ENCODE measurements around the gene ROCK2.

Gene ROCK2

DNA sequence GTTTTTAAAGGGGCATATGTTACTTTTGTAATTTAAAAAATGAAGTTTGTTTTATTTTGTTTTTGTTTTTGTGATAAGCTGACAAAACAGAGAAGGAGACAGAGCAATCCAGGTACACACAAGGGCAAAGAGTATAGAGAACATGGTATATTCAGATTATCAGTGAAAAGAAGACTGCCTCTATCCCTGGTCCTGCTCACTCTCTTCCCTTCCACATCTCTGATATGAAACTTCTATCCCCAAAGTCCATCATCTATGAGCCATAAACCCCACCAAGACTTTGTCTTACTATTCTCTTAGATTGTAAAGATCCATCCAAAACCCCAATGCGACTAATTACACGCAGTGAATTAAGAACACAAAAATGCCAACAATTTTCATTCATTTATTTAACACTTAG lies 16.6 kb downstream of the ROCK2 start:
- H3K27ac ChIP-seq: no peak overlapping the region
- CTCF ChIA-PET: interaction anchor here (0.6 to 0.7 kb wide), 2 partner anchors 13 to 196 kb away, joined by 3 to 4 read pairs; no protein-coding TSS in a partner anchor
- TF ChIP-seq, protein P1, sequence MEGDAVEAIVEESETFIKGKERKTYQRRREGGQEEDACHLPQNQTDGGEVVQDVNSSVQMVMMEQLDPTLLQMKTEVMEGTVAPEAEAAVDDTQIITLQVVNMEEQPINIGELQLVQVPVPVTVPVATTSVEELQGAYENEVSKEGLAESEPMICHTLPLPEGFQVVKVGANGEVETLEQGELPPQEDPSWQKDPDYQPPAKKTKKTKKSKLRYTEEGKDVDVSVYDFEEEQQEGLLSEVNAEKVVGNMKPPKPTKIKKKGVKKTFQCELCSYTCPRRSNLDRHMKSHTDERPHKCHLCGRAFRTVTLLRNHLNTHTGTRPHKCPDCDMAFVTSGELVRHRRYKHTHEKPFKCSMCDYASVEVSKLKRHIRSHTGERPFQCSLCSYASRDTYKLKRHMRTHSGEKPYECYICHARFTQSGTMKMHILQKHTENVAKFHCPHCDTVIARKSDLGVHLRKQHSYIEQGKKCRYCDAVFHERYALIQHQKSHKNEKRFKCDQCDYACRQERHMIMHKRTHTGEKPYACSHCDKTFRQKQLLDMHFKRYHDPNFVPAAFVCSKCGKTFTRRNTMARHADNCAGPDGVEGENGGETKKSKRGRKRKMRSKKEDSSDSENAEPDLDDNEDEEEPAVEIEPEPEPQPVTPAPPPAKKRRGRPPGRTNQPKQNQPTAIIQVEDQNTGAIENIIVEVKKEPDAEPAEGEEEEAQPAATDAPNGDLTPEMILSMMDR (conservative IDR thresholded peaks at IDR 0.05; ENCODE audit: low read depth): no peak
- POLR2A ChIA-PET (ENCODE audit: low non-redundant PET): no interaction called here
- no peak for DNase-seq (ENCODE audit: low spot score)

DNA sequence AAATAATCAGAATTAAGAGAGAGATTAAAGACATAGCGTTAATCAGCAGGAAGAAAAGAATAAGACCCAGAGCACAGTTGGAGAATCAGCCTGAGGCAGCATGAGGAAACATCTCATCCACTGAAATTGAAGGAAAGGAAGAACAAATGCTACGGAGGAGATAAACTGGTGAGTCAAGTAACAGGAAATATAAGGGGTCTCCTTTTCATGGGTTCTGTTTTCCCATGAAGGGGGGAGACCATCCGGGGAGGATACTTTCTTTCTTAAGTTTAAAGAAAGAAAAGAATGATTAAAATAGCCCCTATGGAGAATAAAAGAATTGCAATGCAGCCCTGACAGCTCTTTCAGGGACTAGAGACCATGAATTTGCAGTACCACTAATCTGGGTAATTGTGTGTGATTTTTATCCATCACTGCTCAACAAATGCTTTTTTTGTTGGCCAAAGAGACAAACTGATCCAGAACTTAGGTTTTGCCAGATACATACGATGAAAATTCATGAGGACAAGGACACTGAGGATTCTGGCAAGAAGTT lies 17.7 kb downstream of the ROCK2 start:
- DNase-seq (ENCODE audit: low spot score): no peak
- TF ChIP-seq, protein P1 (conservative IDR thresholded peaks at IDR 0.05; ENCODE audit: low read depth): no peak
- ChIA-PET POLR2A (ENCODE audit: low non-redundant PET) (no interaction called here), CTCF (no interaction called here)
- no peak overlapping the region for H3K27ac ChIP-seq

DNA sequence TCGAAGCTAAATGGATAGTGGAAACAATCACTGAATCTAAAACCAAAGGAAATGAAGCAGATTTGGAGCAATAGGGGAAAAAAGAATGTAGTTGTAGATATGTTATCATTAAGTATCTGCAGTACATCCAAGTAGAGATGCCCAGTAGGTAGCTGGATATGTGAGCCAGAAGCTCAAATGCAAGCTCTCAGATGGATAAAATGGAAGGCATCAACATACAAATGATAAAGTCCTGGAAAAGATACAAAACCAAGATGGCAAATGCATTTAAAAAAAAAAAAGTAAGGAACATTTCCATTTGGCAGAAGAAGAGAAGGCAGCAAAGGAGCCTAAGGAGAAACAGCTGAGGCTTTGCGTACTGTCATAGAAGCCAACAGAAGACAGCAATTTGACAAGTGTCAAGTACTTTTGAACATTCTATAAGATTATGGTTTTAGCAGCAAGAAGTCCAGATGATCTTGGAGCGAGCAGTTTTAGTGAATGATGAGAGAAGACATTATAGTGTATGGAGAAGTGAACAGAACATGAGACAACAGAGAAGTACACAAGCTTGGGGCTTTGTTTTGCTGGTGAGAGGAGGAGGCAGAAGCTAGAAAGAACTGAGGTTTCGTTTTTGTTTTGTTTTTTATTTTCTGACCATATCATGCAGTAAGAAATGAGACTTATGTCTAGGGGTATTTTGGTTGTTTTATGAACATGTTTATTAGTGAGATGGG lies 18.3 kb downstream of the ROCK2 start:
- no peak overlapping the region for H3K27ac ChIP-seq
- DNase-seq (ENCODE audit: low spot score): no peak
- ChIA-PET CTCF (interaction anchor here (0.6 kb wide), 1 partner anchor 63 kb away, joined by 4 read pairs; no protein-coding TSS in a partner anchor), POLR2A (ENCODE audit: low non-redundant PET) (no interaction called here)
- TF ChIP-seq, protein P1 (conservative IDR thresholded peaks at IDR 0.05; ENCODE audit: low read depth): no peak

DNA sequence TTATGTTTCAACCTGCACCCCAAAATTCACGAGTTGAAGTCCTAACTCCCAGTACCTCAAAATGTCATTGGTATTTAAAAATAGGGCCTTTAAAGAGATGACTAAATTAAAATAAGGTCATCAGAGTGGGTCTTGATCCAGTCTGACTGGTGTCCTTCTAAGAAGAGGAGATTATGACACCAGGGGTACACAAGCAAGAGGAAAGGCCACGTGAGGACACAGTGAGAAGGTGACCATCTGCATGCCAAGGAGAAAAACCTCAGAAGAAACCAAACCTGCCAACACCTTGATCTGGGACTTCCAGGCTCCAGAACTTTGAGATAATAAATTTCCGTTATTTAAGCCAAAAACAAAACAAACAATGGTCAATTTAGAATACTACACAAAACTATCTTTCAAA lies 22.6 kb downstream of the ROCK2 start:
- H3K27ac ChIP-seq: no peak overlapping the region
- TF ChIP-seq, protein P1 (conservative IDR thresholded peaks at IDR 0.05; ENCODE audit: low read depth): no peak
- DNase-seq (ENCODE audit: low spot score): no peak
- ChIA-PET CTCF (interaction anchor here (1.0 kb wide), 1 partner anchor 63 kb away, joined by 3 read pairs; no protein-coding TSS in a partner anchor), POLR2A (ENCODE audit: low non-redundant PET) (no interaction called here)

DNA sequence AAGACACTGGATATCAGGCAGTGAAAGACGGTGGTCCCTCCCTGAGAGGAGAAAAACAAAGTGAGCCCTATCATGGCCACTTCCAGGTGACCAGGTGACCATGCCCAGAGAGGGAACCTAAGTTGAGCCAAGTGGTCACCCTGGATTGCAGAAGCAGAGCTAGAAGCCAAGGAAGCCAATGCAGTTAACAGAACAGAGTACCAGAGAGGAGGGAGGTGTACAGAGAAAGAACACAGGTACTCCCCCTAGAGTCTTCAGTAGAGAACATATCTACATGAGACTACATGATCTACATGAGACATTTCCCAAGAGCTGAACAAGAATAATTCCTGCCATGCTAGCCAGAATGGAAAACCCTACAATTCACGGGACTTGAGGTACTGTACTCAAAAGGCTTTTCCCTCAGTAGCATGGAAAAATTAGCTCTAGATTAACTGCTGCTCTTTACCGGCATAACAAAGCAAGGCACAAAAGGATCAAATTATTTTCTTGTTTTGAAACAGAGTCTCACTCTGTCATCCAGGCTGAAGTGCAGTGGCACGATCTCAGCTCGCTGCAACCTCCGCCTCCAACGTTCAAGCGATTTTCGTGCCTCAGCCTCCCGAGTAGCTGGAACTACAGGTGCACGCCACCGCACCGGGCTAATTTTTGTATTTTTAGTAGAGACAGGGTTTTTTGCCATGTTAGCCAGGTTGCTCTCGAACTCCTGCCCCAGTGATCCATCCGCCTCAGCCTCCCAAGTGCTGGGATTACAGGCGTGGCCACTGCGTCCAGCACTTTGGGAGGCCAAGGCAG lies 23.5 kb downstream of the ROCK2 start:
- no peak overlapping the region for H3K27ac ChIP-seq
- TF ChIP-seq, protein P1 (conservative IDR thresholded peaks at IDR 0.05; ENCODE audit: low read depth): no peak
- no peak for DNase-seq (ENCODE audit: low spot score)
- POLR2A ChIA-PET (ENCODE audit: low non-redundant PET): interaction anchor here (0.6 kb wide), 1 partner anchor 9 kb away, joined by 3 read pairs; no protein-coding TSS in a partner anchor
- CTCF ChIA-PET: no interaction called here

DNA sequence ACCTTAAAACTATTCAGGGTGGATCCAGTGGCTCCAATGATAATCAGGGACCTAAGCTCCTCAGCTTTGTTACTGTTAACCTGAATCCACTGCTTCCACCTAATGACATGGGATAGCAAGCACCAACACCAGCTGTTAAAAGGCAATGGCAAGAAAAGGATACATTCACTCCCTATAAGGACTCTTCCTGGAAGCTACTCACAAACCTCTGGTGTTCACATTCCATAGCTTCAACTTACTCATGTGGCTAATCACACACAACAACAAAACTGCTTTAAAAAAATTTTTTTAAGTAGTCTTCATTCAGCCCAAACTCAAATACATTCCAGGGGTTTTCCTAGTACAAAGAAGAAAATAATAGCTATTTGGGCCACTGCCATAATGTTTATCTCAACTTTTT lies 24.5 kb downstream of the ROCK2 start:
- ChIA-PET CTCF (interaction anchor here (0.7 kb wide), 1 partner anchor 24 kb away, joined by 3 read pairs; the partner anchor contains the start of gene ROCK2), POLR2A (ENCODE audit: low non-redundant PET) (no interaction called here)
- no peak overlapping the region for H3K27ac ChIP-seq
- DNase-seq (ENCODE audit: low spot score): no peak
- TF ChIP-seq, protein P1 (conservative IDR thresholded peaks at IDR 0.05; ENCODE audit: low read depth): no peak
